ENCODE measurements around the gene NLGN1.

GRCh38 chr3:173429527-173429926 lies 32.0 kb downstream of the NLGN1 start:
- TF ChIP-seq POLR2A (IDR thresholded peaks at IDR 0.05) (no peak), CTCF (IDR thresholded peaks at IDR 0.05) (no peak)

Measured in lower leg skin (tissue), 3 donors.